HG03196 (cell line): ENCODE measurements around the gene PASK.
"Not testable (repeated sequence)": the region's sequence is repeated elsewhere in the genome, so short reads cannot be mapped to it uniquely, and the experiment has no call there.

Experiments
- ATAC-seq: cut with Tn5 transposase; IDR thresholded peaks from one replicate; pipeline ENCODE4 v1.9.1; 2021; ENCODE audit not compliant: unreplicated experiment

The PASK gene

DNA sequence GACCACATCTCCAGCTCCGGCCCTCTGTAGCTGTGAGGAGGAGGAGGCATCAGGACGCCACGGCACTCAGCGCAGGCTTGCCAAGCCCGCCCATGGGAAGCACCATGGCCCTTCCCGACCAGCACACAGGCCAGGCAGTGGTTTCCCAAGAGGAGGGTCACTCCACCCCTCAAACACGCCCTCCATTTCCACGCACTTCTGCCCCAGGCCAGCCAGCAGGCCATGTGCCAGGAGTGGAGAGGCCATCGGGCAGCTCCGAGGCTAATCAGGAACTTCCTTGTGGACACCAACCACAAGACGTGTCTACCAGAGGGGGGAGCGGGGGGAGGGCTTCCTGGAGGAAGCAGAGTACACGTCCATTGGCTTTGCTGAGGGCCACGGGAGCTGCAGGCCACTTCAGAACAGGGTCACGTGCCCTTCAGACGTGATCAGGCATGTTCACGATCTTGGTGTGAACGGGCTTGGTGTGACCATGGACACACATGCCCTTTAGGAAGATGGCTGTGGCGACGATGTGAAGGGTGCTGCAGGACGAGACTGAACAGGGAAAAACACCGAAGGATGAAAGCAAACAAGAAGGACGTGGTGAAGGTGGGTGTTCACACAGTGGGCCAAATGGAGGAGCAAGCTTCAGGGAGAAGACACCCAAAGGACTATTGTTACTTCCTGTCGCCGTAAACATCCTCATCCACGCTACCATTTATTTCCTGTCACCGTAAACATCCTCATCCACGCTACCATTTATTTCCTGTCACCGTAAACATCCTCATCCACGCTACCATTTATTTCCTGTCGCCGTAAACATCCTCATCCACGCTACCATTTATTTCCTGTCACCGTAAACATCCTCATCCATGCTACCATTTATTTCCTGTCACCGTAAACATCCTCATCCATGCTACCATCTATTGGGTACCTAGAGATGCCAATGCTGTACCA lies 40.7 kb downstream of the PASK start:
- no peak for ATAC-seq

DNA sequence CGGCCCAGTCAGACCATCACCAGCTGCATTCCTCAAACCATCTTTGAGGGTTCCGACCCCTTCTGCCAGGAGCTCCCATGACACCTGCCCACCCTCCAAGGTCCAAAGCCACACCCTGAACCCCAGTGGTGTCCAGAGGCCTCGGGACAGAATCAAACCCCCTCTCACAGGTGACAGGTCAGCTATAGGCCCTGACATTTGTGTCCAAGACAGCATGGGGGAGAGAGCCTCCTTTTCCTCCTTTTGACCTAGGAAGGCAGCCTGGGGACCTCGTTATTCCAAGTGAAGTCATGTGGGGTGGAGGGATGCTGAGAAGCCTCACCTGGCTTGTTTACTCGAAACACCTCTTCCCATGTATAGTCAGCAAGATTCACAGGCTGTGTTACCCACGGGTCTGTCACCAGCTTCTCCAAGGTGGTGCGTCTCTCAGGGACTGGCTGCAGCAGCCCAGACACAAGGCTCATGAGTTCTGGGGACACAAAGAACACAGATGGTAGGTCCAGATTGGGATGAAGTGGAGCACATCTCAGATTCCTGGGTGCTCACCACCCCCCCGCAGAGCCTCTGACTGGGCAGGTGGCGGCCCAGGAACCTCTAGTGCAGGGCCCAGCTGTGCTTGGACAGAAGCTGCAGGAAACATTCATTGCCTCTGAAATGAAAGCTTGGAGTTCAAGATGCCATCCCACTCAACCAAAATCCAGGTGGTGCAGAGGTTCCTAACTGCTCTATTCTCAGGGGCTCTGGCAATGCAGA lies 42.1 kb downstream of the PASK start:
- no peak for ATAC-seq

DNA sequence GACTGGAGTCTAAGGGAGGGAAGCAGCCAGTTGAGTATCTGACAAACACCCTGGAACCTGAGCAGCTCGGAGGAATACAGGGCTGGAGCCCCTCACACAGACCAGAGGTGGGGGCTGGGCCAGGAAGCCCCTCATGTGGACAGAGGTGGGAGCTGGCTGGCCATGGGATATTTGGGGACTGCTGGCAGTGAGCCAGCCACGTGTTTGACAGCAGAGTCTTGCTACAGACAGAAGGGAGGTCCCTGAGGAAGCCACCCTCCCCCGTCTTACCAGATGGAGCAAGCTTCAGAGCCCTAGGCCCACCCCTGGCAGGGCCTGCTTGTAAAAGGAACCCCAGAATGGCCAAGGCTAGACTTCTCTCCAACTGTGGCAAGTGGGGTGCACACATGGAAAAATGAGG lies 43.6 kb downstream of the PASK start:
- no peak for ATAC-seq

DNA sequence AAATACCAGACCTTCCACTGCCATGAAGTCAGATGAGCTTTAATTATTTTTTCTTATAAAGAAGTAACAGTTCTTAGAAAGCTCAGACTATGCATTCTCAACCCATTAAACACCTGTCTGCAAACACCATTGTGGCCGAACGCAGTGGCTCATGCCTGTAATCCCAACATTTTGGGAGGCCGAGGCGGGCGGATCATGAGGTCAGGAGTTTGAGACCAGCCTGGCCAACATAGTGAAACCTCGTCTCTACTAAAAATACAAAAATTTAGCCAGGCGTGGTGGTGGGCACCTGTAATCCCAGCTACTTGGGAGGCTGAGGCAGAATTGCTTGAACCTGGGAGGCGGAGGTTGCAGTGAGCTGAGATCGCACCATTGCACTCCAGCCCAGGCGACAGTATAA lies 44.7 kb downstream of the PASK start:
- not testable (repeated sequence) for ATAC-seq

DNA sequence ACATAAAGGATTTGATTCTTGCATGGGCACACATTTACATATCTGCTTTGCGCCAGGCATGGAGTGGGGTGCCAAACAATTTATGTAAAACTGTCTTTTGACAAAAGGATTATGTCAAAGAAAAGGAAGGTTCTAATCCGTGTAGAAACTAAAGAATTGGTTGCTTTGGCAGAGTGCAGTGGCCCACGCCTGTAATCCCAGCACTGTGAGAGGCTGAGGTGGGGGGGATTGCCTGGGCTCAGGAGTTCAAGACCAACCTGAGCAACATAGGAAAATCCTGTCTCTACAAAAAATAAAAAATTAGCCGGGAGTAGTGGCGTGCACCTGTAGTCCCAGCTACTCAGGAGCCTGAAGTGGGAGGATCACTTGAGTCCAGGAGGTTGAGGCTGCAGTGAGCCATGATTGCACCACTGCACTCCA lies 46.1 kb downstream of the PASK start:
- ATAC-seq: no peak

DNA sequence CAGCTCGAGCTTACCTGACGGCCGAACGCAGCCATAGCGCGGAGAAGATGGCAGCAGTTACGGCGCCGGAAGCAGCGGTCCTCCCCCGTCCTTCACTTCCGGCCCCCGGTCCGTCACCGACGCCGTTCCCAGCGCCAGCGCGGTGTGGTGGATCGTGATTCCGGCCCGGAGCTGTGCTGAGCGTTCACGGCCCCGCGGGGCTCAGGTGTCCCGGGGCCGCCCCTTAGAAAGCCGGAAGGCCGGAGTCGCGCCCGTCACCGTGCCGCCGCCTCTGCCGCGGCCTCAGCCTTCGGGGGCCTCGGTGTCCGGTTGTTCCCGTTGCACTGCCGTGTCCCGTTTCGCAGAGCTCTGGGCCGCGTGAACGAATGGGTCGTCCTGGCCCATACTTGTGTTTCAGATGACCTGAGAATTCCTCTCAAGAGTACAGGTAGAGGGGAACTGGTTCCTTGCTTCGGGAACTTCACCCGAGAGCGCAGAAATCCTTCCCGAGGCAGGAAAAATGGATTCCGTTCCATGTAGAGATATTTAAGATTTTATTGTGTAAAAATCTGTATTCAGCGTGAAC lies 47.0 kb downstream of the PASK start, which contains the start of gene MTERF4:
TSS of gene MTERF4 (minus strand) at position 49 of the 565 bp plus-strand sequence. CDS start at position 35, 14 bp downstream.
- ATAC-seq: peak; percentile 84

DNA sequence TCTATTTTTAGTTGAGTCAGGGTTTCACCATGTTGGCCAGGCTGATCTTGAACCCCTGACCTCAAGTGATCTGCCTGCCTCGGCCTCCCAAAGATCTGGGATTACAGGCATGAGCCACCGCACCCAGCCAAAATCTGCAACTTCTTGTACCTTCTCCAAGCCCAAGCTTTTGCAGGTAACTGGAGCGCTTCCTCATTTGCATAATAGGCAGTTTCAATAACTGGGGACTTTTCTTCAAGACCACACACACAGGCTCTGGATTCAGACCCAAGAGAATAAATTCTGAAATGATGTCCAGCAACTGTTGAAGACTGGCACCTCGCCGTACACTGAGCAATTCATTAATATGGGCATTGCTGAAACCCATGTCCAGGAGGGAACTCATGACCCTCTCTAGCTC lies 50.0 kb downstream of the PASK start:
- no peak for ATAC-seq

DNA sequence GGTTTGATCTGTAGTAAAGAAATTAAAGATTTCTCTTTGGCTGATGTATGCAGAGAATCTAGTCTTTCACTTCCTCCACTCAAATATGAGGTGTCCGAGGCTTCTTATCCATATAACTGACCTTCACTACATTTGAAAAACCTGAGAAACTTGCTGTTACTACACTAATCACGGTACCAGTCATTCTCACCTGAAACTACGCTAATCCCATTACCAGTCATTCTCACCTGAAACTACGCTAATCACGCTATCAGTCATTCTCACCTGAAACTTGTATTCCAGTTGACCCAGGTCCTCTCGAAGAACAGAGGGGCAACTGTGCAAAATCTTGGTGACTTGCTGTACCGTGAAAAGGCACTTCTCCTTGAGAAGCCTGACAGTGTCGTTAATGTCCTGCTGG lies 52.3 kb downstream of the PASK start:
- no peak for ATAC-seq

DNA sequence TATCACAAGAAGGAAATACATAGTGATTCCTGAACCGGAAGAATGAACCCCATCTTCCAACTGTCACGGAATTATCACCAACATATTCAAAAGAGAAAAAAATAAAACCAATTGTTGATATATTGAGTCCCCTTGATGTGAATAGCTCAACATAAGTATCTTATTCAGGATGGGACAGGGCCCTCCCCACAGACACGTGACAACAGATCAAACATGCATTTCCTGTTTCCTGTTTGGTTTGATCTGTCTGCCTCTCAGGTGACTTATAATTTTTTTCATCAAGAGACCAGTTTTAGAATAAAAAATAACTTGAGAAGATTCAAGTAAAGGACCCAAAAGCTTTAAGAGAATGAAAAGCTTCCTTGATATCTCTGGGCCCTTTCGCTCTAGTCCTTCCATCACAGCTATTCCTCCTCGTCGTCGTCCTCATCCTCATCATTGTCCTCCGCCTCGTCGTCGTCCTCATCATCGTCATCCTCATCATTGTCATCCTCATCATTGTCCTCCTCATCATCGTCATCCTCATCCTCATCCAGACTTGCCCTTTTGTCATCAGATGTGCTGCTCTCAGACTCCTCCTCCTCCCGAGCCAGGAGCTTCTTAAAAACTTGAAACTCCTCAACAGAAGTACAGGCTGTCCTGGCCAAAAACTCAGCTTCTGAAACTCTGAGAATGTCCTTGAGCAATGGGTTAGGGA lies 53.5 kb downstream of the PASK start:
- ATAC-seq: no peak

DNA sequence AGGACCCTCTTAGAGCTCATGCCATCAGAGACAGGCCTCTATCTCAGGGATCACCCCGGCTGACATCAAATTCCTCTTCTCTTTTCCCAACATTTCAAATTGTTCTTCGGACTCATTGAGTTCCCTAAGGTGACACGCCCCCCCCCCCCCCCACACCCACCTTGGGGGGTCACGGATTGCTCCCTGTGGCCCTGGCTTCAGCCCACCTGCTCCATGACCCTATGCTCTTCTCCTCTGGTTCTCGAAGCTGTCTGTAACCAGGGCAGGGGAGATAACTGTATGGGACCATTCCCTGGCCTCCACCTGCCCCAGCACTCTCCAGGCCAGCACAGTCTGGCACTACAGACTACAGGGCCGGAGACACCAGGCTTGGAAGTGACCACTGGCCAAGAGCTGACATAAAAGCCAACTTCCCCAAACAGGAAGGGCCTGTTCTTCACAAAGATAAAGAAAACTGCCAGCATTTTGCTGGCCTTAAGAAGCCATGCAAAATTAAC lies 54.3 kb downstream of the PASK start:
- no peak for ATAC-seq

DNA sequence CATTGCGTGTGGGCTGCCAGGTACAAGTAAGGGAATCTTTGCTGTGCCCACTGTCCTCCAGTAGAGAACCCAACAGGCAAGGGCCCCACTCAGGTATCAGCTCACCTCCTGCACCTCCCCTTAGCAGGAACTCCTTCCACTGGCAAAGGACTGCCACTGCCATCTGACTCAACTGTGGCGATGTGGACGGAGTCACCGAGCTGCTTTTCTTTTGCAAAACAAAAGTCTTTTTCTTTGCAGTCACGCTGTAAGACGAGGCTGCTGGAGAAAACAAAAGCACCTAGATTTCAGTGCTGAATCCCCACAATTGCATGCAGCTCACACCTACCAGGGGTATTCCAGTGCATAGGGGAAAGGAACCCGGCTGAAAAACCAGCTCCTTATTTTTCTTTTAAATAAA lies 55.1 kb downstream of the PASK start:
- no peak for ATAC-seq

DNA sequence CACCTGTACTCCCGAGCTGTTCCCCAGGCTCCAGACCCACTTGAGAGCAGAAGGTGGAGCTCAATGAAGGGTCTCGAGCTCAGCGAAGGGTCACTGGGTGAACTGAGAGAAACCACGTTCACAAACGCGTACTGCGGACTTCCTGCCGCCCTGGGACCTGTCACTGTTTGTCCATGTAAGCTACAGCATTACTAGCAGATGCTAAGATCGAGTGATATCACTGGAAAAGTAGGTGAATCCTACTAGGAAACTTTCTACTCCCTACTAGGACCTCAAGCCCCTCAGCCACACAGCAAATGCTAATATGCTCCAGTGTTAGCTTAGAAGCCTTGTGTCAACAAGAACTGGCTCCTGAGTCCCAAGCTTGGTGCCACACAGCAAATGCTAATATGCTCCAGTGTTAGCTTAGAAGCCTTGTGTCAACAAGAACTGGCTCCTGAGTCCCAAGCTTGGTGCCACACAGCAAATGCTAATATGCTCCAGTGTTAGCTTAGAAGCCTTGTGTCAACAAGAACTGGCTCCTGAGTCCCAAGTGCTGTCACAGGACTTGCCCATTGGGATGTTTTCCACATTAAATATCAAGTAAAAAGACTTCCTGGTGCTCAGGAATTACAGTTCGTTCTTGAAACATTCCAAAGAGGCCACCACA lies 56.0 kb downstream of the PASK start:
- not testable (repeated sequence) for ATAC-seq

DNA sequence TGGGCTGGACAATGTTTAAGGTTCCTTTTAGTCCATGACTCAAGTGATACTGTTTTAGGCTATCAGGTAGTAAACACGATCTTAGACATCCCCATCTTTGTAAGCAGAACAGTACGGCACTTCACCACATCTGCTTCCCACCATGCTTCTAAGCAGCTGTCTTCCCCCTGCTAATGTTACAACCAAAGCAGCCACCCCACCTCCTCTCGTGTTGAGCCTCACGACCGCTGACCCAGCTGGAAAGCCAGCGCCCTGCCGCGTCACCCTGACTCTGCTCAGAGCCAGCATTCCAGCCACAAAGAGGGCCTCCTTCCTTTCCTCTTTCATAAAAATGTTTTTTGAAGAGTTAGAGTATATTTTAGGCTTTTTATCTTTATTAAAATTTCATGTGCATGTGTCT lies 56.6 kb downstream of the PASK start:
- no peak for ATAC-seq

DNA sequence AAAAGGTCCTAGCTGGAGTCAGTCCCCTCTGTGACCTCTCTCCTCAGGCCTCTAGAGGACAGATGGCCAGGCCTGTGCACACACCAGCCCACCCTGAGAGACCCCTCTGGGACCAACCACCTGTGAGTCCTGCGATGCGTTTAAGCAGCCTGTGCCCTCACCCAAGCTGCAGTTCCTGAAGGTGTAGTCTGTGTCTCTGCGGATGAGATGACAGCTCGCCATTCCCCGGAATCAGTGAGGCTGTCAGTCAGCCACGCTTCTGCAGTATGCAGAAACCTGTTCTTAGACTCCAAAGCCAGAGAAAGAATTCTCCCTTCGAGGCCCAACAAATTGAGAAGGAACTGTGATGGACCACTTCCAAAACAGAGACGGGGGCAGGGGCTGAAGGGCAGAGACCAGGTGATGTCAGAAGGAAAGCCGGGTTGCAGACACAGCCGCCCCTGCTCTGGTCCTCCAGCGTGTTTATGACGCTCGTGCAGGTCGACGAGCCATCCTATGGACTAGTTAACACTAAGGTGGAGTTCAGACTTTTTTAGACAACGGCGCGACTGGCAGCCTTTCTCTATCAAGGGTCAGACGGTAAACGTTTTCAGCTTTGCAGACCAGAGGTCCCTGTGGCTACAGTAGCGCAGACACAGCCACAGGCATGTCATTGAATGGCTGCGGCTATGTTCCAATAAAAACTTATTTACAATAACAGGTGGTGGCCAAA lies 57.4 kb downstream of the PASK start:
- ATAC-seq: no peak

DNA sequence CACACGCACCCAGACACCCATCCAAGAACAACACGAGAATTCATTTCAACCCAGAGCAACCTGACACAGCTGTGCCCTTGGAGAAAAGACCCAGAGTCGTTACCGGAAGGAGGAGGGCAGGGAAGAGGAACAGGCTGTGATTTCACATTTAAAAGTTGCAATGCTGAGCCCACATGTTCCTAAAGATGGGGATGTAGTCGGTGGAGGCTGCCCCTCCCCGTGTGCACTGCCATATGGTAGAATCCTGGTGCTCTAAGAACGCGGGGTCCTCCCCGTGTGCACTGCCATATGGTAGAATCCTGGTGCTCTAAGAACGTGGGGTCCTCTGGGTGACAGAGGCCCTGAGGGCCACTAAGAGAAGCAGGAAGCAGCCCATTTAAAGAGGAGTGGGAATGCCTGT lies 58.1 kb downstream of the PASK start:
- ATAC-seq: no peak

DNA sequence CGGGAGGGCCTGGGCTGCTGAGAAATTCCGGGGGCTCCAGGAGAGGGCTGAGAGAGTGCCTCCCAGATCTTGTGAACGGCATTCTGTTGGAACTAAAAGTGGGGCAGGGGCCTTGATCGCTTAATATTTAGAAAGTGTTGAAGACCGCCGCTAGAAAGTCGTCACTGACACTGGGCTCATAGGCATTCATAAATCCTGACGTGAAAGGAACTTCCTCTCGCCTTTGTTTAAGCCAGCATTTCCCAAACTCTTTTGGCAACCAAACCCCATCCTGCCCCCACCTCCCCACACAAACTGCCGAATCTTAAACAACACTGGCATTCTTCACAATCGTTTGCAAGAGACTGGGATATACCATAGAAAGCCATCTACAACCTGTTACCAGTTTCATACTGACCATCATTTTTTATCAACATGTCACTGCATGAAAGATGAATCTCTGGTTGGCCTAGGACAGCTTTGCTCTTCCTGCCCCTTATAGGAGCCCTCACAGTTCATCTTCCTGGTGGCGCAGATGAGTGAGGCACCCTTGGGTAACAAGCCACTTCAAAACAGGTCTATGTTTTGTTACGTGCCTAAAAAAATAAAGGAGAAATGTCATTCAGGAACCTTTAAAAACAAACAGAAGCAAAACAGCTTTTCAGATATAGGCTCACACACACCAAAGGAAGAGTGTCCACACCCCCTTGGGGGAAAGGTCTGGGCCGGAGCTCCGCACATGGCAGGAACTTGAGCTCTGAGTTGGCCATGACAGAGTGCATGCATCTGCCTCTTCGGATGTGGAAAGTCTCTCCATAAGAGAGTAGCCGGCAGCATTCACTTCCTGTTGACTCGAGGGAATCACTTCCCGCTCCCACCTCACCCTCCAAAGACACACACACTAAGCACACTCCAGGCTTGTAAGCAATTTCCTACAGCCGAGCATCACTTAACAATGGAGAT lies 60.2 kb downstream of the PASK start:
- no peak for ATAC-seq

DNA sequence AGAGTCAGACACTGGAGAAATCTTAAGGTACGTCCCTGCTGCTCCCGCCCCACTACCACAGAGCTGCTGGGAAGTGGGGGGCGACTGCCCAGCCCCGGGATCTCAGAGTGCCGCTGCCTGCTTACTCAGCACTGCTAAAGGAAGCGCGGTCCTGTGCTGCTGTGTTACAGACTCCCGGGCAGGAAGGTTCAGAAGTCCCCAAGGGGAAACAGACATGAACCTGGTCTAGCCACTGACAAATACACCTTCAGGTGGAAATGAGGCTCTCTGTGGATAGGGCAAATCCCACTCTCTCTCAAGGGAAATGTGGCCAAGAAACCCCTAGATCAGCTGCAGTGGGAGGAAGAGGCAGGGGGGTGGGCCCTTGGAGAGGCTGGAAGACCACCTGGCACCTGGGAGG lies 60.9 kb downstream of the PASK start:
- no peak for ATAC-seq

DNA sequence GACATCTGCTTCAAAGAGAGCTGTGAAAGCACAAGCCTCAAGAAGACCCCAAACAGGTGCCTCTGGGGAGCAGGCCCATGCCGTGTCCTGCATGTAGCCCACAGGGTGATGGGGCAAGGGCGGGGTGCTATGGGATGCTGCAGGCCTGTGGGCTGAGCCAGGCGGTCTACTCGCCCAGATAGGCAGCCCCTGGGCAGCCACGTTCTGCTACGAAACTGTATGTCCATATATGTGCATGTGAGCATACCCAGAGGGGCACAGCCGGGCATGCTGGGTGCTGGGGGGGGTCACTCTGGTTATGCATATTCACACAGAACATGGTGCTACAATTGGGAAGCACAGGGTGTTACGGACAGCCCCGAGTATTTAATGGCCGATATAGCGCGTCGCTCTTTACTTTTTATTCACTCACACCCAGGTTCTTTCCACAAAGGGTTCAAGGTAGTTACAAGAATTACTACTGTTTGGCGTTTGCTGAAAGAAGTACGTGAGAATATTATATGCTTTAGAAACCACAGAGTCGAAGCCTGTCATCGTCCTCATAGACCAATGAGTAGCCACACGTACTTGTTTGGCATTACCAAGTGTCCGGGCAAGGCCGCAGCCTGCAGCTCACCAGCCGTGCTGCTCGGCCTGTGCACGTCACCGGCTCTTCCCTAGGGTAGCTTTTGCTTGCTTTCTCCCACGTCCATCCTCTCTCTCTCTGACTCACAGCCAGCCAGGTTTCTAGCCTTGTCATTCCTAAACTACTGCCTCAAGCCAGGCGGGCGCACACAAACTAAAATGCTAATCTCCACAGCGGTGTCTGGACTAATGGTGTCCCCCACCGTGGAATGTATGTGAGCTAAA lies 61.6 kb downstream of the PASK start:
- ATAC-seq: no peak
